Mammary epithelial cell (primary cell): ENCODE measurements around the gene PREX1.

Experiments used
- EZH2 ChIP-seq: IDR thresholded peaks from 2 replicates; pipeline ENCODE4 v1.6.1; 2012; ENCODE audit warnings: low read length, inconsistent platforms, borderline replicate concordance
- TF ChIP-seq, protein P1 (sequence below), 2 donors: IDR thresholded peaks in 1 of 2; conservative IDR thresholded peaks in 1 of 2; 2 replicates each; pipeline ENCODE4 v1.5.1; 2011 to 2012; ENCODE audit warnings: inconsistent platforms in 2 of 2, low read length in 2 of 2, mild to moderate bottlenecking in 2 of 2, control low read depth in 1 of 2, low read depth in 1 of 2; ENCODE audit not compliant: insufficient read depth in 1 of 2; ENCODE audit errors: extremely low read depth in 1 of 2

DNA sequence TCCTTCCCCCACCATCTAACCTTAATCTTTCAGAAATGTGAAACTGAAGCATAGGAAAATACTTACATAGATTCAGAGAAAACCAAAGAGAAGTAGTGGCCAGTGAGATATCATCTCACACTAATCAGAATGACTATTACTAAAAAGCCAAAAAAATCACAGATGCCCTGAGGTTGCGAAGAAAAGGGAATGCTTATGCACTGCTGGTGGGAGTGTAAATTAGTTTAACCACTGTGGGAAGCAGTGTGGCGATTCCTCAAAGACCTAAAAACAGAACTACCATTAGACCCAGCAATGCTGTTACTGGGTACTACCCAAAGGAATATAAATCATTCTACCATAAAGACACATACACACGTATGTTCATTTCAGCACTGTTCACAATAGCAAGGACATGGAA is 9.2 kb upstream of the PREX1 start:
- TF ChIP-seq, protein P1, sequence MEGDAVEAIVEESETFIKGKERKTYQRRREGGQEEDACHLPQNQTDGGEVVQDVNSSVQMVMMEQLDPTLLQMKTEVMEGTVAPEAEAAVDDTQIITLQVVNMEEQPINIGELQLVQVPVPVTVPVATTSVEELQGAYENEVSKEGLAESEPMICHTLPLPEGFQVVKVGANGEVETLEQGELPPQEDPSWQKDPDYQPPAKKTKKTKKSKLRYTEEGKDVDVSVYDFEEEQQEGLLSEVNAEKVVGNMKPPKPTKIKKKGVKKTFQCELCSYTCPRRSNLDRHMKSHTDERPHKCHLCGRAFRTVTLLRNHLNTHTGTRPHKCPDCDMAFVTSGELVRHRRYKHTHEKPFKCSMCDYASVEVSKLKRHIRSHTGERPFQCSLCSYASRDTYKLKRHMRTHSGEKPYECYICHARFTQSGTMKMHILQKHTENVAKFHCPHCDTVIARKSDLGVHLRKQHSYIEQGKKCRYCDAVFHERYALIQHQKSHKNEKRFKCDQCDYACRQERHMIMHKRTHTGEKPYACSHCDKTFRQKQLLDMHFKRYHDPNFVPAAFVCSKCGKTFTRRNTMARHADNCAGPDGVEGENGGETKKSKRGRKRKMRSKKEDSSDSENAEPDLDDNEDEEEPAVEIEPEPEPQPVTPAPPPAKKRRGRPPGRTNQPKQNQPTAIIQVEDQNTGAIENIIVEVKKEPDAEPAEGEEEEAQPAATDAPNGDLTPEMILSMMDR (conservative IDR thresholded peaks at IDR 0.05 in 1 of 2, IDR thresholded peaks at IDR 0.05 in 1 of 2; ENCODE audit: extremely low read depth in 1 of 2, insufficient read depth in 1 of 2, low read depth in 1 of 2, low read length in 2 of 2): no peak
- TF ChIP-seq EZH2: no peak
